Renal cortical epithelial cell (primary cell): ENCODE data around the gene ATP4B. TPM values are rescaled to one million over a fixed set of nuclear protein-coding genes. Genes with fewer than 3 reads are reported as not detected.

Source experiments
- DNase-seq: peaks from one replicate; pipeline ENCODE4 v3.0.0-alpha.2; 2011; ENCODE audit warnings: low read depth
- total RNA-seq: library from RNA; depleted of rRNA; stranded (reverse); fragments of >200 nt; gene quantifications from 2 replicates; pipeline ENCODE4 v1.2.3, GENCODE V29; 2014

Gene ATP4B
- total RNA-seq, 1 donor from 2014 or later = not detected

DNA sequence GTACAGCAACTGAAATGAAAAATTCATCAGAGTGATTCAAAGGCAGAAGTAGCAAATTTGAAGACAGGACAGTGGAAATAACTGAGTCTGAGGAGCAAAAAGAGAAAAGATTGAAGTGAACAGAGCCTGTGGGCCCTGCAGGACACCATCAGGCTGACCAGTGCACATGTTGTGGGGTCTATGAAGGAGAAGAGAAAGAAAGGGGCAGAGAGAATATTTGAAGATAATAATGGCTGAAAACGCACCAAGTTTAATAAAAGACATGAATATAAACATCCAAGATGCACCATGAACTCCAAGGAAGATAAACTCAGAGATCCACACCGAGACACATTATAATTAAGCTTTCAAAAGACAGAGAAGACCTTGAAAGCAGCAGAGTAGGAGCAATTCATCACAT is 15.4 kb downstream of the ATP4B start:
- DNase-seq = no peak

DNA sequence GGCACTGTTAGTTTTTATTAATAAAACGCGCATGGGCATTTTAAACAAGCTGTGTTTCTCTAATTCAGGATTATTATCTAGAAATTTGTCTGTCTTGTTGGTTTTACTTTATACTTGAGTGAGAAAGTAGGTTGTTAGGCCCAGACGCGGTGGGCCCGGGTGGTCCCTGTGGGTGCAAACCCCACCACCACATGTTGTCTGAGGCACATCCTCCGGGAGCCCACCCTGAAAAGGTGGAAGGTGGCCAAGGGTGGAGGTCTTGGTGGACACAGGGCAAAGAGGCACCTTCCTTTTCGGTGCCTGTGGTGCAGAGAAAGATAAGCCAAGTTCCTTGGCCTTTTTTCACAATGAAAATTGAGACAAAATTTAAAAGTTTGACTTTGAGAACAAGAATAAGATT is 16.6 kb downstream of the ATP4B start:
- DNase-seq = no peak

DNA sequence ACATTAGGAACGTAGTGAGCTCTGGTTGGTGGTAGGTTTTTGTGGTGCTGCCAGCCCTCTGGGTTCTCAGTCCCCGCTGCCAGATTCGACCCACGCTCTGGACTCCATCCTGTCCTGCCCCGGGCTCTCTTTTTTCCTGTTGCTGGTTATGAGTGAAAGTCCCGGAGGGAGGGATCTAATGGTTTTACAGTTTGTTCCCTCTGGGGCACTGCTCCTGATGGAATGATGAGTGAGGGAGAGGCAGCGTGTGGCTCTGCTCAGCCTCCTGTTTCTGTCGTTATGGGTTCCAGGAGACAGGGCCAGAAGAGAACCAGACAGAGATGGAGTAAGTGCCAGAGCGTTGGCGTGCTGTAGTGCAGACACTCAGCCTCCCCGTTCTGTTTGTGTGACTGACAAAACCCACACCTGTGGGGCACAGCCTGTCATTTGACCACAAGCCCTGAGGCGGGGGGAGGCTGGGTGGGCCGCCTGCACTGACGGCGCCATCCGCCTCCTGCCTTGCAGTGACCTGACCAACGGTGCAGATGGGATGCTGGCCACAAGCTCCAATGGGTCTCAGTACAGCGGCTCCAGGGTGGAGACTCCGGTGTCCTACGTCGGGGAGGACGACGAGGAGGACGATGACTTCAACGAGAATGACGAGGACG is 18.3 kb downstream of the ATP4B start:
- no peak for DNase-seq

DNA sequence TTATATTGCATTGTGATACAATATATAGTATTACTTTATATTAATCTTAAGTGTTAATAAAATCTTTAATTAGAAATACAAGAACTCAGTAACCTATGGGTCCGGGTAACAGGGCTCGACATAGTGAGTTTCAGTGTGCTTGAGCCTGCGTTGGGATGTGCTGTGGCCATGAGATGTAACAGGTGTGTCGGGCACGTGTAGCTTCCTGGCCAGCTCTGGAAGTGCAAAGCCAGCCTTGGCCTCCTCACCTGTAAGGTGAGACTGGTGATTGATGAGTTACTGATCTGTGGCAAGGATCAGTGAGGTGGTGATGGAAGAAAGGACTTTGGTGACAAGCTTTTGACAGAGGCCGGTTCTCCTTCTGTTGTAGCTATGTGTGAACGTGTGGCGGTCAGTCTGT is 19.2 kb downstream of the ATP4B start:
- DNase-seq = no peak

DNA sequence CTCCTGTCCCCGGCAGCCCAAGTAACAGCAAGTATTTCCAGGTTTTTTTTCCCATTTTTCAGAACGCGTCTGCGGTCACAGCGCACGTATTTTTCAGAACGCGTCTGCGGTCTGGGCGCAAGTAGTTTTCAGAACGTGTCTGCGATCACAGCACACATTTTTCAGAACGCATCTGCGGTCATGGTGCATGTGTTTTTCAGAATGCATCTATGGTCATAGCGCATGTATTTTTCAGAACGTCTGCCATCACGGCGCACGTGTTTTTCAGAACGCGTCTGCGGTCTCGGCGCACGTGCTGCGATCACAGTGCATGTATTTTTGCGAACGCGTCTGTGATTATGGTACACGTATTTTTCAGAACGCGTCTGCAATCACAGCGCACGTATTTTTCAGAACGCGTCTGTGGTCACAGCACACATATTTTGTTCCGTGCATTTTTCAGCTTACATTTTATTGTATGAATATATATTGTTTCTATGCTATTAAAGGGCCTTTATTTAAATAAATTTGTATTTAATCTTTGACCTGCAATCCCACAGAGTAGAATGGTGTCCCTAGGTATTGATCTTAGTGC is 19.7 kb downstream of the ATP4B start:
- DNase-seq = no peak

DNA sequence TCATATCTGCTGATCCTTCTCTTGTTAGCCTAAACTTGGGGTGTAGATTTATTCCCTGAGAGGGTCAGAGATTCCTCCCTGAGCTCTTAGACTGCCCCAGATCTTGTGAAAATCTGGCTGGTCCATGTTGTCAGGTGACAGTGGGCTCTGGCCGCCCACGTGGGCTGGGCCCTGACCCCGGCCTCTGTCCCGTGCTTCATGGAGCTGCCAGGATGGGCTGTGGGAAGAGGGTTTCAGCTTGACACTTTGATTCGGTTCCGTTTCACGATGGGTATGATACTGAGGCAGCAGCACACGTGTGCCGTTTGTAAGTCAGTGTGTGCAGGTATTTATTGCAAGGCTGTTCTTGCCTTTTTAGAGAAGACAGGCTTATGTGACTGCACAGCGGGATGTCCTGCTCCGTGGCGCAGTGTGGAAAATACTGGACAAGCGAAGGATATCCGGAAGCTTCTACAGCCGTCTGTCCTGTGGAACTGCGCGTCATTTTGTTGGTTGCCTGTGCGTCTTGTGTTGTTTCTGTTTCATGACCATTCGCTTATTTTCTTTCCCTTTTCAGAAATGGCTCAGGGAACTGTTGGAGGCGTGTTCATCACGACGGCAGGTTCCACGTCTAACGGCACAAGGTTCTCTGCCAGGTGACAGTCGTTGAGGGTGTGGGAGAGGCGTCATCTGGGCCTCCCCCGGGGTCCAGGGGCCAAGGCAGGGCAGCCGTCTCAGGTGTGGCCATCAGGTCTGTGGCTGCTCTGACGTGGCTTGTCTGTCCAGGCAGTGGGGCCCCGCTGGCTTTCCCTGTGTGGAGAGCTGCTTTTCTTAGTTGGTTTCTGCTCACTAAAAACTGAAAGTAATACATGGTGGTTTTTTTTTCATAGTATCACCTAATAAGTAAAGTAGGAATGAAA is 20.5 kb downstream of the ATP4B start:
- no peak for DNase-seq

DNA sequence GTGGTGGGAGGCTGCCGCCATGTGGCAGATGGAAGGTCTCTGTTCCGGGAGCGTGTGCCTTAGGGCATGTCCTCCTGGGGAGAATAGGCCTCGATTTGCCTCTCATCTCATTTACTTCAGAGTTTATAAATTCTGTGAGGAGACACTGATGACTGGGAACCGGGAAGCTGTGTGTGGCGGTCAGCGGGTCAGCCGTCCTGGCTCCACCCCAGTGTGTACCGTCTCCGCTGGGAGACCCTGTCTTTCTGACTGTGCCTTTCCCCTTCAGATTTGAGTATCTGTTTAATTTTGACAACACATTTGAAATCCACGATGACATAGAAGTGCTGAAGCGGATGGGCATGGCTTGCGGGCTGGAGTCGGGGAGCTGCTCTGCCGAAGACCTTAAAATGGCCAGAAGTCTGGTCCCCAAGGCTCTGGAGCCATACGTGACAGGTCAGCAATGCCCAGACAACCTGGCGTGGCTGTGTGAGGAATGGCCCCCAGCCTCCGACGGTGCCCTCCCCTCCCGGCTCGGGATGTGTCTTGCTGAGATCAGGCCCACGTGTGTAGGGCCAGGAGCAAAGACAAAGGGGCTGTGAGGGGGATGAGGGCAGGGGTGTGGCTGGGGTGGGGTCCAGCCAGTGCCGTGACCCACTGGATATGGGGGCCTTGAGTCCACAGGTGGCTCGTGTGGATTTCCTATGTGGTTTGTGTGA is 21.6 kb downstream of the ATP4B start:
- DNase-seq = no peak

DNA sequence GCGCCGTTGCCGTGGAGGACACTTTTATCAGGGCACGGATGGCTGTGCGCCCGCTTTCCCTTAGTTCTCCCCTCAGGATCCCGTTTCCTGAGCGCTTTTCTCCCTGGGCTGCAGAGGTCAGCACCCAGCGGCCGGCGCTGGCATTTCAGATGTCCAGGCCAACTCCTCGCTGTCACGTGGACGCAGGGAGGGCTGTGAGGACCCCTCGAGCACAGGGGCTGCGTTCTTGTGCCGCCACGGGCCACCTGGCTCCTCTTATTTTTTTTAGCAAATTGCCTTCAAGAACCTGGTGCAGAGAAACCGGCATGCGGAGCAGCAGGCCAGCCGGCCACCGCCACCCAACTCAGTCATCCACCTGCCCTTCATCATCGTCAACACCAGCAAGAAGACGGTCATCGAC is 22.3 kb downstream of the ATP4B start:
- no peak for DNase-seq

DNA sequence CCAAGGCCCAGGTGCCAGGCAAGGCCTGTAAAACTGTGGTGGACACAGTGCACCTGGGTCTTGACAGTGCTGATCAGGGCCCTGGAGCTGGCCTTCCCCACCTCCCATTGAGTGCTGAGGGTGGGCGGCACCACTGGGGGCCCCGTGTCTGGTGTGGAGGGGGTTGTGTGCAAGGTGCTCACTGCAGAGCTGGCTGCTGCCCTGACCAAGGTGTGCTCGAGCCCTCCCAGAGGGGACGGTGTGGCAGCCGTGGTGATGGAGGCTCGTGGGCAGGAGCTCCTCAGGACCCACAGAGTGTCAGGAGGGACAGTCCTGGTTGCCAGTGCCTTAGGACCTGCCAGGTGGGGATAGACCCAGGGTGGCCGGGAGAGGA is 23.0 kb downstream of the ATP4B start:
- DNase-seq = no peak

DNA sequence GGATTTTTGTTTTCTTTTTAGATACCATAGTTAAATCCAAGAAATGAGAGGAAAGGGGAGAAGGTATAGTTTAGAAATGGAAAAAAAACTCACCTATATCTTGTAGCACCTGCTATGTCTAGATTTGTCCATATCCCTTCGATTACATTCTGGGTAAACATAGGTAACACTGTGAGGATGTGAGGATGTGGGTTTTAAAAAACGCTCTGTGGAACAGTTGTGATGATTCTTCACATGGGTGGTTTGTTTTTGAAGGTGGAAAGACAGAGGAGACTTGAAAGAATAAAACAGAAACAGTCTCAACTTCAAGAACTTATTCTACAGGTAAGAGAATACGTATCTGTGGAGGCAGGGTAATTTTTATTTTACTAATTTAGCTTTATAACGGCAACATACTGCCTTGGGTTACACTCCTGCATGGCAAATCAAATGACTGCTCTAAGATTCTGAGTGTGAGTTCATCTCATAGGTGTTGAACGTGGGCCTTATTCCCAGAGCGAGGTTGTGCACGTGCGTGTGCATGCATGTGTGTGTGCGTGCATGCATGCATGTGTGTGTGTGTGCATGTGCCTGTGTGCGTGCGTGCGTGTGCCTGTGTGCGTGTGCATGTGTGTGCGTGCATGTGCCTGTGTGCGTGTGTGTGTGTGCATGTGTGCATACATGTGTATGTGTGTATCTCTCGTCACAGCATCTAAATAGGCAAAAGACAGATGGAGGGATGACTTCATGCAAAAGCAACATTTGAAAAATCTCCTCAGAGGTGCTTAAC is 23.5 kb downstream of the ATP4B start:
- no peak for DNase-seq

DNA sequence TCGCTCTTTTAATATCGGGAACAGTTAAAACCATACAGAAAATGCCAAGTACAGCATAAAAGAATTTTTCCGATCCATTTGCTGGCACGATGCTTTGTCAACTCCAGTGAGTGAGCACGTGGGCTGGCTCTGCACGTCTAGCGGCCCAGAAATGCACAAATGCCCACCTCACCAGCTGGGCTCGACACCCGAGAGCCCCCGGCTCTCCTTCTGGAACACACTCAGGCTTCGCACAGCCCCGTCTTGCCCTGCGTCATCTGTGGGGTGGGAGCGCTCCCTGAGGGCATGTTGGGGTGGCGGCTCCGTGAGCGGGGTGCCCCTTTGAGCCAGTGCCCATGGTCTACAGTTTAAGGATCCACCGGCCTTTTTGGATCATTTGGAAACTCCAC is 24.5 kb downstream of the ATP4B start:
- no peak for DNase-seq

DNA sequence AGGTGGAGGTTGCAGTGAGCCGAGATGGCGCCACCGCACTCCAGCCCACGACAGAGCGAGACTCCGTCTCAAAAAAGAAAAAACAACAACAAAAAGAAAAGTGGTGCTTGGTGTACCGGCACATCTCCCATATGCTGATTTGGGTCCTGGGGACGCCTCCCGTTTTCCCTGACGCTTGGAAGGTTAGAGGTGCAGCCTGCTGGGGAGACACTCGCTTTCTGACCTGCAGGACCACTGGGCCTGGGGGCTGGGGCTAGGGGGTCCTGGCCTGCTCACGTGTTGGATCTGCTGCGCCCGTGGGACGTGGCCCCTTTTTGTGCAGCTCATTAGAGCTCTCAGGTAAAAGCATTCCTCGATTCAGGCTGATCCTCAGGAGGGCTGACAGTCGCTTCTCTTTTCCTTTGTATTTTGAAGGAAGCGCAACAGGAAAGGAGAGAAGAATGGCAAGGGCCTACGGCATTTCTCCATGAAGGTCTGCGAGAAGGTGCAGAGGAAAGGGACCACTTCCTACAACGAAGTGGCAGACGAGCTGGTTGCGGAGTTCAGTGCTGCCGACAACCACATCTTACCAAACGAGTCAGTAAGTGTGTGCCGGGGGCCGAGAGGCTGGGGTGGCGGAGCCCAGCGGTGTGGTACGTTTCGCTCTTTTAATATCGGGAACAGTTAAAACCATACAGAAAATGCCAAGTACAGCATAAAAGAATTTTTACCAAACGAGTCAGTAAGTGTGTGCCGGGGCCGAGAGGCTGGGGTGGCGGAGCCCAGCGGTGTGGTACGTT is 25.1 kb downstream of the ATP4B start:
- no peak for DNase-seq

DNA sequence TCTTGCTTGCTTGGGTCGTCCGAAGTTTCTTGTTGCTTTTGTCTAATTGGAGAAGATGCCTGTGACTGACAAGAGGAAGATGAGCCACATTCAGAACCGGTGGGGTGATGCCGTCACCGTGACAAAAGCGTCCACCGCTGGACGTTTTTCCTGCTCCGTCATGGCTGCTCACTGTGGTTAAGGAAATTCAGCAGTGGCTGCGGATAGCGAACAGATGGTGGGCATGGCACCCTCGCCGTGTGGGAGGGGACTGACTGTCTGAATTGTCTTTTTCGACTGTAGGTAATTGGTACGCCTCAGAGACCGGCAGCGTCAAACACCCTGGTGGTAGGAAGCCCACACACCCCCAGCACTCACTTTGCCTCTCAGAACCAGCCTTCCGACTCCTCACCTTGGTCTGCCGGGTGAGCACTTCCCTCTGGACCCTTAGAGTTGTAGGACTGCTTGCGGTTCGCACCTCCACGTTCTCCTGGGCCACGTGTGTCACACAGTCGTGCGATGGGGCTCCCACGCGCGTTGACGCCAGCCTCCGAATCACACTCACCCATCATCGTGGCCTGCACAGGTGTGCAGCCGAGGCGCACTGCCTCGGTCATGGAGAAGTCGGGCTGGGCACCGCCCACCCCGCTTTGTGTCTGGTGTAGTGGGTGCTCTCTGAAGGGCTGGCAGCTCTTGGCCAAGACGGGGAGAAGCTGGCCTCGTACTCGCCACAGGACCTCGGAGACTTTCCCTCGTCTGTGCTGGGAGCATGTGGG is 26.5 kb downstream of the ATP4B start:
- no peak for DNase-seq

DNA sequence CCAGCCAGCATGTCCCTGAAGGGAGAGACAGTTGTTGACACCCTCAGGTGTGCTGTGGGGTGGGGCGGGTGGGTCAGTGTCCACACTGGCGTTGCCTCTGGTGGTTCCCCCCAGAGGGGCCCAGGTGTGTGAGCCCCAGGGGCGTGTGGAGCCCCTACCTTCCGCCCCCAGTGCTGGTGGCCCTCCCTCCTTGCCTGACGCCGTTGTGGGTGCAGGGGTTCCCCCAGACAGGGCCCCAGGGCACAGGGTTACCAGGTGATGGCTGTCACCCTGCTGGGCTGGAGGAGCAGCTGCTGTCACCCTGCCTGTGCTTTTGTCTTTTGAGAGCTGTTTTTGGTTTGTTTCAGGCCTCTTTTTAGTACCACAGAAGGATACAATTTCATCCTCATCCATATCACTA is 27.2 kb downstream of the ATP4B start:
- no peak for DNase-seq

DNA sequence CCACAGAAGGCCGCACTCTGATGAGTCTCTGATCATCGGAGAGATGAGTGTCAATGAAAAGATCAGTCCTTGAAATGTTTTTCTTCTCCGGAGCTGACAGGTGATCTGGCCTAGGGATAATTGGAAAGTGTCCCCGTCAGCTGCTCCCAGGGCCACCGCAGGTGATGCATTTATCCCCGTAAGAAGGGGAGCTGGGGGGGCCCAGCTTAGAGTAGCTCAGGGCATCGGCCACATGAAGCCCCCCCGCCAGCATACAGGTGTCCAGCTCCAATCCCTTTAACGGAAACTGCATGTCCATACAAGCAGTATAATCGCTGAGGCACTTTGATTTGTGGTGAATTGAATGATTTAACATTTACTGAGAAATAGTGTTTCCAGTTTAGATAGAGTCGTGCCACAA is 27.7 kb downstream of the ATP4B start:
- DNase-seq = no peak

DNA sequence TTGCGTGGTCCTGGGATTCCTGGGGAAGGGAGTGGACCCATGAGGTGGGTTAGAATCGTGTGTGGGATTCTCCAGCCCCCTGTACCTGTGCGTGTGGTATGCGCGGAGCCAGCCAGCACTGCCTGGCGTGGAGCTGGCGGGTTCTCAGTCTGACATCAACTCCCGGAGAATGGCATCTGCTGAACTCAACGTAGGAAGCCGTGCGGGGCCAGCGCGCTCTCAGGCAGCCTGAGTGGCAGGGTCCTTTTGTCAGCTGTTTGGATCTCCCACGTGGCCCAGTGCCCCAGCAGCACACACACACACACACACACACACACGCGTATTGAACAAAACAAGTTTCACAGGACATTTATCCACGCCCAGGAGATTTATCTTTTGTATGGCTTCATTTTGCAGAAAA is 28.1 kb downstream of the ATP4B start:
- no peak for DNase-seq

DNA sequence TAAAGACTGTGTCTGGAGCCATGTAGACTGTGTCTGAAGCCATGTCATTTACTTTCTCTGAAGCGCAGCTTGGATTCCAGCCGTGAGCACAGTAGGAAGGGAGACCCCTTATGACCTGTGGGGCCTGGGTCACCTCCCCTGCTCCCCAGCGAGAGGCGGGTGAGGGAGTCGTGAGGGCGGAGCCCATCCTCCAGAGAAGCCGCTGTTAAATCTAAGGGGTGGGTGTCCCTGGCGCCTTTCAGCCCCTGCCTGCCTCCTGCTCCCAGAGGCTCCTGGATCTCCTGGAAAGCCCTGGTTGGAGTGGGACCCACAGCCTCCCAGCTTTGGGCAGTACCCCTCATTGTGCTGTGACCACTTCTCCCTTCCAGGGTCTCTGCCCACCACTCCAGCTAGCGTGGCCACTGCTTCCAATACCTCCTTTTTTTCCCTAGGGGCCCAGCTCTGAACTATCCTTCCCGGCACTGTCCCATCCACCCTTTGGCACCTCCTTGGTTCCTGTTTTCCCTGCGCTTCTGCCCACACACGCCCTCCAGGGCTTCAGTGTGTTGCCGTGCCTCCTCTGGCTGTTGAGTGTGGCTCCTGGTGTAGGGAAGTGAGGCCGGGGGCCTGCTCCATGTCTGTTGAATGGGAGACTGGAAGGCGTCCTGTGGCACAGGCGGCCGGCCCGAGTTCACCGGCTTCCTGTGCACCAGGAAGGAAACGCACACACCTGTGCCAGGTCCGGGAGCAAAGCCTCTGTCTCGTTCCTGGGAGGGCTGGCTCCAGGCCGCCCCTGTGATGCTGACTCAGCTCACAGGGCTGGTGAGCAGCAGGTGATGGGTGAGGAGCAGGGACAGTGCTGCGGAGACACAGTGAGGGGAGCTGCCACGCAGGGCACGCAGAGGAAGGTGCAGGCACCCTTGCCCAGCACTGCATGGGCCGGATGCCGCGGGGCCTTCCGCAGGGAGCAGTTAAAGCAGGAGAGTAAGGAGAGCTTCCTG is 29.4 kb downstream of the ATP4B start:
- DNase-seq = no peak

DNA sequence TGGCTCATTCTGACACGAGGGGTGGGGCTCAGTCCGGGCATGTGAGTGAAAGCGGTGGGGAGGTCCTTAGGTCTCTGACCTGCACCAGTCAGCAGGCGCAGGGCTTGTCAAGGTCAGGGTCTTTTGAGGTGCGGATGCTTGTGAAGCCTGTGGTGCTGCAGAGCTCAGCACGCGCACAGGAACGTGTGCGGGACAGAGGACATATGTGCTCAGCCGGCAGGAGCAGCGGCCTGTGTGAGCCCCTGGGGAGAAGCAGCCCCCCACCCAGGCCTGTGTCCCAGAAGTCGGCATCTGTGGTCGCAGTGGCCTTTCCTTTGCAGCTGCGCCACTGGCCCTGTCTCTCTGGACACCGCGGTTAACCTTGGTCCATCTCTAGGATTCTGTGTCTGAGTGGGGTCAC is 30.9 kb downstream of the ATP4B start:
- no peak for DNase-seq
